ENCODE results near the gene ENTR1.

DNA sequence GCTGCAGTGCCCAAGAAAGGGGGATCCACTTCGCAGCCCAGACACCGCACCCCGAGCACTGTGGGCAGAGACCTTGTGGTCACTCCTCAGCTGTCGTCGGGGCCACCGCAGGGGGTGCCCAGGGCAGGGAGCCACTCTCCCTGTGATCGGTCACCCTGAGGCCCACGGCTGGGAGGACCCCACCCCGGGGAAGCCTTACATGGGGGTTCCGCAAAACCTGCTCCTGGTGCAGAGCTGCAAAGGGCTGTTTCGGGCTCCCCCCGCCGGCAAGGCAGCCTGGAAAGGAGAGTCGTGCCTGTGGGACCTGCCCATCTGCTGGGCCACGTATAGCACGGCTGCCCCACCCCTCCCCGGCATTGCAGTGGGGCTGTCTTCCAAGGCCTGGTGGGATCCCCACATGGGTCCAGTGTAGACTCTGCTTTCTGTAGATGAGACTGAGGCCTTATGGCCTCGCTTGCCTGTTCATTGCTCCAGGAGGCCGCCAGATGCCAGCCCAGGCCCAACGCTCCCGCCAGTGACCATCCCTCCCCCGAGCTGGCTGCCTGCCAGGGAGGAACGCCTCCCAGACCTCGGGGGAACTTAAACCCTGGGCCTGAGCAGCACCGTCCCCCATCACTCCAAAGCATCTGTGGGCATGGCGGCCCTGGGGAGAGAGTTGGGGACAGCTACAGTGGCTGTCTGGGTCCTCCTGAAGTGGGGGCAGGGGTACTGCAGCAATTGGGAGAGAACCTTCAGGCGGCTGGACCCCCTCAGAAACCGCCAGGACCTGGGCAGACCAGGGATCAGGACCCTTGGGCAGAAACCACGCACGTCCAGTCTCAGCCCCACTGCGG lies 45.3 kb downstream of the ENTR1 start:
- no peak for TF ChIP-seq CTCF (IDR thresholded peaks at IDR 0.05)
- TF ChIP-seq POLR2AphosphoS5 (IDR thresholded peaks at IDR 0.05), result no peak
